ENCODE results near the gene FSD2. TPM values are rescaled to one million over a fixed set of nuclear protein-coding genes. Genes with fewer than 3 reads are reported as not detected.
A peak's percentile ranks its signal among the peaks of the same experiment; 100 is the strongest.

Gene FSD2
- total and polyA plus RNA-seq, 2 of the 8 experiments (the other 6 are each of a cell fraction or from before 2014, with no cell fraction given), result 0.02 TPM; not detected in 1

DNA sequence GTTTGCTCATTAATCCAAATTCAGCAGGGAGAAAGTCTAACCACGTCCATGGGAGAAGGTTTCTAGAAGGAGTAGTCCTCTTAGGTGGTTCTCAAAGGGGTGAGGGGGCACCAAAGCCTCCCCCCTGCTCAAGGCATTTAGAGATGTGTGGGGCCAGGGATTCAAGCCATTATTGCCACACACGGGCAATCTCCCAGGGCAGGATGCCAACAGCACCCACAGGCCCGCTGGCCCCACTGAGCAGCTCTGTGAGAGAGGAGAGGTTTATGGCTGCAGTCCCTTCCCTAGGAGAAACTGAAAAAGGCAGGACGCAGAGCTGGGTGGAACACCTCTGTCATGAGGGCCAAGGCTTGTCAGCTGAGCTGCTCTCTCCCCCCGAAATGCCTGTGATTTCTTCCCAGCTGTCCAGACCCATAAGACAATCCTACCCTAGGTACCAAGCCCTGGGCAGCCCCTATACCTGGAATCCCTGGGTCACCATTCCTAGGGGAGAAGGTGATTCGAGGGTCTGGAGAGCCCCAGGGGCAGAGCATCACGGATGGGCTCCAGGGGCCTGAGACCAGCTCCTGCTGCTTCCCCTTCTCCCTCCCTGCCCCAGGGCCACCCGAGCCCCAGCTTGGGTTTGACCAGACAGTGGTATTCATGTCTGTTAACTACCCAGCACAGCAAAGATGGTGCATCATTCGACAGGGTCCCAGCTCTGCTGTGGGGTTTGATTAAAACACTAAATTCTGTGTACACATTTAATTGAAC is 42.5 kb upstream of the FSD2 start:
- no peak overlapping the region for H2AFZ ChIP-seq (ENCODE audit: low read length)
- POLR2A ChIA-PET (ENCODE audit: partially characterized antibody), result no interaction called here
- H3K27me3 ChIP-seq (replicated peaks in 1 of 4; ENCODE audit: control insufficient read depth in 3 of 4, extremely low read depth in 1 of 4, insufficient read depth in 3 of 4, low read length in 3 of 4), result no peaks in the 10 kb centered on the region
- H3K79me2 ChIP-seq (ENCODE audit: control insufficient read depth in 1 of 2, insufficient read depth in 2 of 2, low read length in 2 of 2), result no peaks in the 10 kb centered on the region
- H2AK5ac ChIP-seq (ENCODE audit: low read depth, low read length), result no peak overlapping the region
- H3K4me3 ChIP-seq (ENCODE audit: extremely low read depth in 1 of 4, insufficient read depth in 2 of 4, low read depth in 3 of 4, low read length in 4 of 4), result no peak overlapping the region
- H2BK12ac ChIP-seq (ENCODE audit: low read depth, low read length), result no peak overlapping the region
- no peaks in the 10 kb centered on the region for H3K9me3 ChIP-seq (ENCODE audit: insufficient read depth in 2 of 2, low read depth in 1 of 2, low read length in 1 of 2)
- no peak overlapping the region for H3K4ac ChIP-seq (replicated peaks; ENCODE audit: insufficient read length, low read depth, low read length)
- H3K27ac ChIP-seq (ENCODE audit: low read depth, low read length), result no peak overlapping the region
- no peak overlapping the region for H3K23ac ChIP-seq (ENCODE audit: insufficient read length)
- TF ChIP-seq HDAC6 (IDR thresholded peaks at IDR 0.05; ENCODE audit: low read depth, low read length), result no peak
- TF ChIP-seq BRCA1 (IDR thresholded peaks at IDR 0.05; ENCODE audit: low read depth, low read length), result no peak
- no peak for TF ChIP-seq SAP30 (IDR thresholded peaks at IDR 0.05; ENCODE audit: insufficient read depth, insufficient replicate concordance, low read length)
- TF ChIP-seq JUN (IDR thresholded peaks at IDR 0.05; ENCODE audit: low read depth, low read length), result no peak
- no peak for TF ChIP-seq ATF2 (IDR thresholded peaks at IDR 0.05; ENCODE audit: low read length)
- TF ChIP-seq CREB1 (IDR thresholded peaks at IDR 0.05), result no peak
- TF ChIP-seq SIRT6 (IDR thresholded peaks at IDR 0.05; ENCODE audit: low read length), result no peak
- TF ChIP-seq TBP (IDR thresholded peaks at IDR 0.05; ENCODE audit: low read depth, low read length), result no peak
- TF ChIP-seq PHF8 (conservative IDR thresholded peaks at IDR 0.05; ENCODE audit: low read depth, low read length), result no peak
- no peaks in the 10 kb centered on the region for H3K79me1 ChIP-seq (ENCODE audit: low read depth, low read length)
- no peak overlapping the region for H3K18ac ChIP-seq (ENCODE audit: extremely low read depth, low read length)
- no peak overlapping the region for H2BK120ac ChIP-seq (replicated peaks; ENCODE audit: low read depth, low read length)
- 90% methylated on average over 8 of the region's 9 CpGs; no CpG with 5 or more reads in 1 of the 2 experiments for WGBS, 2 experiments (ENCODE audit: extremely low coverage in 1 of 2, insufficient coverage in 1 of 2, insufficient read length in 1 of 2, insufficient replicate concordance in 2 of 2, low coverage in 1 of 2, low lambda C conversion rate in 2 of 2, missing lambda C conversion rate in 1 of 2)
- no peak overlapping the region for H3K9ac ChIP-seq (replicated peaks in 1 of 4; ENCODE audit: extremely low read depth in 1 of 4, low read depth in 3 of 4, low read length in 3 of 4)
- H4K91ac ChIP-seq (replicated peaks; ENCODE audit: insufficient read length, low read length), result no peak overlapping the region
- H4K8ac ChIP-seq (ENCODE audit: extremely low read depth, insufficient read depth, low read length), result no peak overlapping the region
- H4K20me1 ChIP-seq (replicated peaks in 1 of 2; ENCODE audit: control insufficient read depth in 1 of 2, insufficient read depth in 2 of 2, low read length in 2 of 2), result no peaks in the 10 kb centered on the region
- CTCF ChIA-PET (ENCODE audit: partially characterized antibody), result interaction anchor here (0.6 to 4.1 kb wide), 18 partner anchors 8 to 281 kb away, joined by 3 to 27 read pairs (median 4); partner anchors contain the start of gene C15orf40
- H2BK20ac ChIP-seq (ENCODE audit: low read length), result no peak overlapping the region
- no peaks in the 10 kb centered on the region for H3K36me3 ChIP-seq (ENCODE audit: control insufficient read depth in 2 of 4, insufficient read depth in 4 of 4, low read length in 3 of 4)
- peak in 1 of 2 experiments; percentile 23 for DNase-seq (ENCODE audit: low read depth in 1 of 2, low spot score in 2 of 2)
- FAIRE-seq, result no peak
- H3K4me2 ChIP-seq (ENCODE audit: insufficient read depth in 1 of 2, low read depth in 2 of 2, low read length in 2 of 2), result no peak overlapping the region
- H2BK15ac ChIP-seq (ENCODE audit: low read length), result no peak overlapping the region
- no peak overlapping the region for H4K5ac ChIP-seq (ENCODE audit: insufficient read length, low read depth, low read length)
- peaks cover 0 to 7% (median 3%) of the 10 kb centered on the region in 4 experiments; a peak in 5 of 7 replicates for H3K4me1 ChIP-seq (replicated peaks in 1 of 4; ENCODE audit: control insufficient read depth in 3 of 4, insufficient read depth in 4 of 4, low read length in 3 of 4)
- H3K23me2 ChIP-seq (ENCODE audit: low read depth, low read length), result no peaks in the 10 kb centered on the region; the same call in 1 of the 2 replicates
- no peak overlapping the region for H3K14ac ChIP-seq (ENCODE audit: insufficient read length)
- H2BK5ac ChIP-seq (ENCODE audit: low read depth, low read length), result no peak overlapping the region
- no peak overlapping the region for H3K56ac ChIP-seq (replicated peaks; ENCODE audit: insufficient read length, low read depth, low read length)
